ENCODE measurements around the gene ABCA13.
A peak's percentile ranks its signal among the peaks of the same experiment; 100 is the strongest.
"Not testable (repeated sequence)": the region's sequence is repeated elsewhere in the genome, so short reads cannot be mapped to it uniquely, and the experiment has no call there.

ABCA13 gene, protein sequence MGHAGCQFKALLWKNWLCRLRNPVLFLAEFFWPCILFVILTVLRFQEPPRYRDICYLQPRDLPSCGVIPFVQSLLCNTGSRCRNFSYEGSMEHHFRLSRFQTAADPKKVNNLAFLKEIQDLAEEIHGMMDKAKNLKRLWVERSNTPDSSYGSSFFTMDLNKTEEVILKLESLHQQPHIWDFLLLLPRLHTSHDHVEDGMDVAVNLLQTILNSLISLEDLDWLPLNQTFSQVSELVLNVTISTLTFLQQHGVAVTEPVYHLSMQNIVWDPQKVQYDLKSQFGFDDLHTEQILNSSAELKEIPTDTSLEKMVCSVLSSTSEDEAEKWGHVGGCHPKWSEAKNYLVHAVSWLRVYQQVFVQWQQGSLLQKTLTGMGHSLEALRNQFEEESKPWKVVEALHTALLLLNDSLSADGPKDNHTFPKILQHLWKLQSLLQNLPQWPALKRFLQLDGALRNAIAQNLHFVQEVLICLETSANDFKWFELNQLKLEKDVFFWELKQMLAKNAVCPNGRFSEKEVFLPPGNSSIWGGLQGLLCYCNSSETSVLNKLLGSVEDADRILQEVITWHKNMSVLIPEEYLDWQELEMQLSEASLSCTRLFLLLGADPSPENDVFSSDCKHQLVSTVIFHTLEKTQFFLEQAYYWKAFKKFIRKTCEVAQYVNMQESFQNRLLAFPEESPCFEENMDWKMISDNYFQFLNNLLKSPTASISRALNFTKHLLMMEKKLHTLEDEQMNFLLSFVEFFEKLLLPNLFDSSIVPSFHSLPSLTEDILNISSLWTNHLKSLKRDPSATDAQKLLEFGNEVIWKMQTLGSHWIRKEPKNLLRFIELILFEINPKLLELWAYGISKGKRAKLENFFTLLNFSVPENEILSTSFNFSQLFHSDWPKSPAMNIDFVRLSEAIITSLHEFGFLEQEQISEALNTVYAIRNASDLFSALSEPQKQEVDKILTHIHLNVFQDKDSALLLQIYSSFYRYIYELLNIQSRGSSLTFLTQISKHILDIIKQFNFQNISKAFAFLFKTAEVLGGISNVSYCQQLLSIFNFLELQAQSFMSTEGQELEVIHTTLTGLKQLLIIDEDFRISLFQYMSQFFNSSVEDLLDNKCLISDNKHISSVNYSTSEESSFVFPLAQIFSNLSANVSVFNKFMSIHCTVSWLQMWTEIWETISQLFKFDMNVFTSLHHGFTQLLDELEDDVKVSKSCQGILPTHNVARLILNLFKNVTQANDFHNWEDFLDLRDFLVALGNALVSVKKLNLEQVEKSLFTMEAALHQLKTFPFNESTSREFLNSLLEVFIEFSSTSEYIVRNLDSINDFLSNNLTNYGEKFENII (N-terminal part only)

DNA sequence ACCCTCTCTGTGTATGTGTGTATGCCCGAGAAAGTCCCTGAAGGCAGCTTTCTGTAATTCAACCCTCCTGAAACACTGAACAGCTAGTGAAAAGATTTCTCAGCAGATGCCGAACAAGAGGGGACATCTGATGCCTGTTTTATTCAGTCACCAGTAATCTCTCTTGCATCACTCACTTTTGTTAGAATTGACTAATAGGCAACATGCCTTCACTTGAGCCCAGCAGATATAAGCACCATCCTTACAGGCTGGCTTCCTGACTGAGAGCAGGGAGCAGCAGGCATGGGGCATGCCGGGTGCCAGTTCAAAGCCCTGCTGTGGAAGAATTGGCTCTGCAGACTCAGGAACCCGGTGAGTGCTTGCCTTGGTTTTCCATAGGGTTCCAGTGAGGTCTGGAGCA is at the start of gene ABCA13:
Gene ABCA13 (plus strand): TSS at position 257 of the 400 bp plus-strand sequence. CDS start 26 bp downstream, at position 283.
- no peak for DNase-seq (ENCODE audit: low spot score in 2 of 2)
- Histone ChIP-seq H3K9me3 (no peaks in the 10 kb centered on the region), H3K4me3 (no peak within 1 kb of the TSS), H3K4me1 (peaks cover 6% of the 10 kb centered on the region), H3K27me3 (ENCODE audit: low read depth) (no peaks in the 10 kb centered on the region), H3K36me3 (replicated peaks) (no peaks in the 10 kb centered on the region)
- in situ Hi-C loops (cut with MboI; ENCODE audit: low sequenced_read_pairs): no loop called here

DNA sequence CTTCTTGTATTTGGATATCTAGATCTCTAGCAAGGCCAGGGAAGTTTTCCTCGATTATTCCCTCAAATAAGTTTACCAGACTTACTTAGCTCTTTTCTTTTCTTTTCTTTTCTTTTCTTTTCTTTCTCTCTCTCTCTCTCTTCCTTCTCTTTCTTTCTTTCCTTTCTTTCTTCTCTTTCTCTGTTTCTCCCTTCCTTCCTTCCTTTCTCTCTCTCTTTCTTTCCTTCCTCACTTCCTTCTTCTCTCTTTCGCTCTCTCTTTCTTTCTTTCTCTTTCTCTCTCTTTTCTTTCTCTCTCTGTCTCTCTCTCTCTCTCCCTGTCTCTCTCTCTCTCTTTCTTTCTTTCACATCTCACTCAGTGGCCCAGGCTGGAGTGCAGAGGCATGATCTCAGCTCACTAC is 45.2 kb upstream of the ABCA13 start:
- Histone ChIP-seq H3K27me3 (ENCODE audit: low read depth) (no peaks in the 10 kb centered on the region), H3K36me3 (replicated peaks) (no peaks in the 10 kb centered on the region), H3K4me3 (no peak overlapping the region), H3K4me1 (peaks cover 9% of the 10 kb centered on the region), H3K9me3 (no peaks in the 10 kb centered on the region)
- in situ Hi-C loops (cut with MboI; ENCODE audit: low sequenced_read_pairs): no loop called here
- no peak for DNase-seq (ENCODE audit: low spot score in 2 of 2)

DNA sequence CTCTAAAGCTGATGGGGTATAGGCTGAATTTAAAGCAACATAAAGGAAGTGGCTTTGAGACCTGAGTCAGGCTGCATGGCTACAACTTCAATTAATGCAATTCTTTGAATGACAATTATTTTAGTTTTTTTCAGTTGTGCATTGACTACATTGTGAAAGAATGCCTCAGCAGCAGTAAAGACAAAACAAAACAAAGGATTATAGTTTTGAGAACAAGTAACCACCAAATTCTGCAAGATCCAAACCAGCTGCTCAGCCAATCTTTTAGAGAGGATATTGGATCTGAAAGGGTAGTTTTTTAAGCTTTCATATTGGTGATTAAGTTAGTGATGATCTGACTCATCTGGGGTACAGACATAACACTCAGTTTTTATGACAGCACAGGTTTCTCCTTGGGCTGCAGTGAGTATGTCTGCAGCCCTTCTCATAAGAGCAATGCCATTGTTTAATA is 40.6 kb upstream of the ABCA13 start:
- peaks cover 9% of the 10 kb centered on the region for H3K4me1 ChIP-seq
- no peaks in the 10 kb centered on the region for H3K36me3 ChIP-seq (replicated peaks)
- DNase-seq (ENCODE audit: low spot score in 2 of 2): no peak
- in situ Hi-C loops (cut with MboI; ENCODE audit: low sequenced_read_pairs): no loop called here
- no peaks in the 10 kb centered on the region for H3K27me3 ChIP-seq (ENCODE audit: low read depth)
- H3K9me3 ChIP-seq: no peaks in the 10 kb centered on the region
- H3K4me3 ChIP-seq: no peak overlapping the region

DNA sequence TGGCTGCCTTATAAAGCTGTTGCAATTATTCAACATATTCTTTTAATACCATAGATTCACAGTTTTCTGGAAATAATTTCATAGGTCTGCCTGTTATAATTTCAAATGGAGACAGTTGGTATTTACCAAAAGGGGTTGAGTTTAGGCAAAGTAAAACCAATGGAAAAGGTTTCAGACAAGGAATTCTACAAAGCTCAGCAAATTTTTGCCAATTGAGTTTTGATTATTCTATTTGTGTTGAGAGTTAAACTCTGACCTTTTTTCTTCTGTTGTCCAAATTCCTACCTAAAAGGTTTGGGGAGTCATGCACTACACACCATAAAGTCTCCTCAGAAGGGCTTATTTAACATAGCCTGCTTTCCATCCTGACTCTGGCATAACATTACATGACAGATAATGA is 38.5 kb upstream of the ABCA13 start:
- H3K9me3 ChIP-seq: no peaks in the 10 kb centered on the region

DNA sequence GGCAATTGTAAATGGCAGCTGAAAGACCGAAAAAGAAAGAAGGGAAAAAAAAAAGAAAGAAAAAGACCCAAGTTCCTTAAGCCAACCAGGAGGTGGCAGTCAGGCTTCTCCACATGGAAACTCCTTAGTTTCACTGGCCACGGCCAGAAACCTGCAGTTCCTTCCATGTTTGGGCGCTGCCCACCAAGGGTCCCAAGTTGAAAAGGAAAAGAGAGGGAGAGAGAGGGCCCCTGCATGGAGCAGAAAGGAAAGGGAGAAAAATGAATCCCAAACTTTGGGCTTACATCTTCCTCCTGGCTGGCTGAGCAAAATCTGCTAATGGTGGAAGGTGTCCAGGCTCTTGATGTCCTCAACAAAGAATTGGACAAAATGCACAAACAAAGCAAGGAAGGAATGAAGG is 31.8 kb upstream of the ABCA13 start:
- in situ Hi-C loops (cut with MboI; ENCODE audit: low sequenced_read_pairs): no loop called here
- no peaks in the 10 kb centered on the region for H3K36me3 ChIP-seq (replicated peaks)
- H3K4me1 ChIP-seq: peaks cover 10% of the 10 kb centered on the region; the same call in 1 of the 2 replicates
- DNase-seq (ENCODE audit: low spot score in 2 of 2): peak in 1 of 2 experiments; percentile 32
- H3K9me3 ChIP-seq: no peaks in the 10 kb centered on the region; the same call in 1 of the 2 replicates
- no peak overlapping the region for H3K4me3 ChIP-seq
- H3K27me3 ChIP-seq (ENCODE audit: low read depth): no peaks in the 10 kb centered on the region

More for the DNA sequence above, 38.5 kb upstream of the ABCA13 start:
- in situ Hi-C loops (cut with MboI; ENCODE audit: low sequenced_read_pairs): no loop called here
- H3K4me1 ChIP-seq: peaks cover 9% of the 10 kb centered on the region
- no peaks in the 10 kb centered on the region for H3K27me3 ChIP-seq (ENCODE audit: low read depth)
- no peak overlapping the region for H3K4me3 ChIP-seq
- no peaks in the 10 kb centered on the region for H3K36me3 ChIP-seq (replicated peaks)
- DNase-seq (ENCODE audit: low spot score in 2 of 2): no peak

DNA sequence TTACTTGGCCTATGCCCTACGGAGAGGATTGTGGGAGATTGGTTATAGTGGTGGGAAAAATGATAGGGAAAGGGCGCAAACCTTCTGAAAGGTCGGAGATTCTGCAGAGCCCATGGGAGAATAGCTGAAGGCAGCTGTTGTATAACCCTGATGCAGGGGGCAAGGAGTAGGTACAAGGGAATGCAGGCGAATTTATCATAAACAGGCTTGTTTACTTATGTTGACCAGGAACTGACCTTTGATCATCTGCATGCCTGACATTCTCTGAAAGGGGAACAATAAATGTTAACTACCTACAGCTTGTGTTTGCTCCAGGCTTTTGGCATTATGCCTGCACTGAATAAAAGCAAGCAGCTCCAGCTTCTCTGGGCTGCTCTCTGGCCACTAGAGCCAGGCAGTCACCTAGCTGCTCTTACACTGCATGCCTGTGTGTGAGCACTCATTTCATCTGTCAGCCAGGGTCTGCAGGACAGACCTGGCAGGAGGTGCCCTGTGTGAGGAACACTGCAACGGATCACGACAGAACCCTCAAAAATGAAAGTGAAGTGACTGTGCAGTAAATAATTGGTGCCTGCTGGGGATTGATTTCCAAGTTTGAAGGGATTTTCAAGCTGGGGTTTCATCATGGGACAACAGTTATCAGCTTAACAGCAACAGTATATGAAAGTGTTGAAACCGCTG is 31.1 kb upstream of the ABCA13 start:
- Histone ChIP-seq H3K27me3 (ENCODE audit: low read depth) (no peaks in the 10 kb centered on the region), H3K4me3 (no peak overlapping the region), H3K9me3 (no peaks in the 10 kb centered on the region; the same call in 1 of the 2 replicates), H3K36me3 (replicated peaks) (no peaks in the 10 kb centered on the region), H3K4me1 (peaks cover 10% of the 10 kb centered on the region; the same call in 1 of the 2 replicates)
- in situ Hi-C loops (cut with MboI; ENCODE audit: low sequenced_read_pairs): no loop called here
- no peak for DNase-seq (ENCODE audit: low spot score in 2 of 2)

DNA sequence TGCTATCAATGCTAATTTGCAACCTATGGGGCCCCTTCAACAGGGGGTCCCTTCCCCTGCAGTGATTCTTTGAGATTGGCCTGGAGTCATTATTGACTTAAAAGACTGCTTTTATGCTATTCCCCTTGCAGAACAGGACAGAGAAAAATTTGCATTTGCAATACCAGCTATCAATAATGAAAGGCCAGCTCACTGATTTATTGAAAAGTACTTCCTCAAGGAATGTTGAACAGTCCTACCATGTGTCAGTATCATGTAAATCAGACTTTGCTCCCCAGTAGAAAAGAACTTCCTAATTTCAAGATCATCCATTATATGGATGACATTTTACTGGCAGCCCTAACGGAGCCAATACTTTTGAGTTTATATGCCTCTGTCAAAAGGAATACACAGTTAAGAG is 29.7 kb upstream of the ABCA13 start:
- peak in 1 of 2 experiments; percentile 59 for DNase-seq (ENCODE audit: low spot score in 2 of 2)
- H3K4me1 ChIP-seq: peaks cover 10% of the 10 kb centered on the region; the same call in 1 of the 2 replicates

DNA sequence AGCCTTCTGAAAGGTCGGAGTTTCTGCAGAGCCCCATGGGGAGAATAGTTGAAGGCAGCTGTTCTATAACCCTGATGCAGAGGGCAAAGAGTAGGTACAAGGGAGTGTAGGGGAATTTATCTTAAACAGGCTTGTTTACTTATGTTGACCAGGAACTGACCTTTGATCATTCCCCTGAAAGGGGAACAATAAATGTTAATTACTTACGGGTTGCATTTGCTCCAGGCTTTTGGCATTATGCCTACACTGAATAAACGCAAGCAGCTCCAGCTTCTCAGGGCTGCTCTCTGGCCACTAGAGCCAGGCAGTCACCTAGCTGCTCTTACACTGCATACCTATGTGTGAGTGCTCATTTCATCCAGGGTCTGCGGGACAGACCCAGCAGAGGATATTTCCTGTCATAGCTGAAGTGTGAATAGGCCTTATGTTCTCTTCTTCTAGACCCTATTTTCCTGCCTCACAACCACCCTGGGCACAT is 26.9 kb upstream of the ABCA13 start:
- no peak for DNase-seq (ENCODE audit: low spot score in 2 of 2)
- Histone ChIP-seq H3K36me3 (replicated peaks) (no peaks in the 10 kb centered on the region), H3K27me3 (ENCODE audit: low read depth) (no peaks in the 10 kb centered on the region), H3K9me3 (no peaks in the 10 kb centered on the region; the same call in 1 of the 2 replicates), H3K4me3 (no peak overlapping the region), H3K4me1 (peaks cover 10% of the 10 kb centered on the region; the same call in 1 of the 2 replicates)
- in situ Hi-C loops (cut with MboI; ENCODE audit: low sequenced_read_pairs): no loop called here

More for the DNA sequence above, 29.7 kb upstream of the ABCA13 start:
- no peaks in the 10 kb centered on the region for H3K36me3 ChIP-seq (replicated peaks)
- in situ Hi-C loops (cut with MboI; ENCODE audit: low sequenced_read_pairs): no loop called here
- no peaks in the 10 kb centered on the region for H3K27me3 ChIP-seq (ENCODE audit: low read depth)
- H3K4me3 ChIP-seq: no peak overlapping the region
- no peaks in the 10 kb centered on the region; the same call in 1 of the 2 replicates for H3K9me3 ChIP-seq

DNA sequence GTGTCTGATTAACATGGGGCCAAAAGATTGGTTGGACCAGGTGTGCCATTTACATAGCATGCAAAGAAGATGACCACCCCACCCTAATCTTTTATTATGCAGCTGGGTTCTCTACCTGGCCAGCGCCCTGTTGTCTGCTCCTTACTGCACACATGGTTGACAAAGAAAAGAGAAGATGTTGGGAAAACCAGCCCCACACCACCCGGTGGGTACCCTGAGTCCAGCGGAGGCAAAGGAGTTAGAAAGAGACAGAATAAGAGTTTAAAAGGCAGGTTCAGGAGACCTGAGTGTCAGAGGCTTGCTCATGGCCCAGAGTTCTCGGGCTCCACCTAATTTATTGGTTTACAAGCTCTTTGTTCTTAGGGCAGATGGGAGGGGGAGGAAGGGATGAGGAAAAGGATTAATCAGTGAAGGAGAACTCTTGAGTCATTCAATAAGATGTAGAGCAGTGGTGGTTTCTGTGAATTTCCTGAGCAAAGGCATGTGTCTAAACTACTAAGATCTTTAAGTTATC is 24.1 kb upstream of the ABCA13 start:
- Histone ChIP-seq H3K27me3 (ENCODE audit: low read depth) (no peaks in the 10 kb centered on the region), H3K4me3 (no peak overlapping the region), H3K9me3 (no peaks in the 10 kb centered on the region; the same call in 1 of the 2 replicates), H3K4me1 (peaks cover under 1% of the 10 kb centered on the region; the same call in 1 of the 2 replicates), H3K36me3 (replicated peaks) (no peaks in the 10 kb centered on the region)
- in situ Hi-C loops (cut with MboI; ENCODE audit: low sequenced_read_pairs): no loop called here
- no peak for DNase-seq (ENCODE audit: low spot score in 2 of 2)

DNA sequence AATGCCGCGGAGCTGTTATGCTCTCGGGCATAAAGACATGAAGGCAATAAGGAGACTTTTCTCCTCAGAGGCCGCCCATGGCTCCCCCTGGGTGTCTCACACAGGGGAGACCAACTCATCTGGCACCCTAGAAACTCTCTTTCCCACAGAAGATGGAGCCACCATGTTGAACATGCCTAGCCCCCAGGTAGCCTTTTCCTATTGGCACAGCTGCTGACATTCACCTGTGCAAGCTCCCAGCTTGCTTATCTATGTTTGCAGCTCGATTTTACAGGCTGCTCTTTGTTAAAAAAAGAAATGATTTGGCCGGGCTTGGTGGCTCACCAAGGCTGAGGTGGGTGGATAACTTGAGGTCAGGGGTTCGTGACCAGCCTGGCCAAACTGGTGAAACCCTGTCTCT is 23.6 kb upstream of the ABCA13 start:
- H3K36me3 ChIP-seq (replicated peaks); H3K4me1 ChIP-seq; H3K27me3 ChIP-seq (ENCODE audit: low read depth); H3K4me3 ChIP-seq; DNase-seq (ENCODE audit: low spot score in 2 of 2); H3K9me3 ChIP-seq; in situ Hi-C loops (cut with MboI; ENCODE audit: low sequenced_read_pairs): not testable (repeated sequence)

DNA sequence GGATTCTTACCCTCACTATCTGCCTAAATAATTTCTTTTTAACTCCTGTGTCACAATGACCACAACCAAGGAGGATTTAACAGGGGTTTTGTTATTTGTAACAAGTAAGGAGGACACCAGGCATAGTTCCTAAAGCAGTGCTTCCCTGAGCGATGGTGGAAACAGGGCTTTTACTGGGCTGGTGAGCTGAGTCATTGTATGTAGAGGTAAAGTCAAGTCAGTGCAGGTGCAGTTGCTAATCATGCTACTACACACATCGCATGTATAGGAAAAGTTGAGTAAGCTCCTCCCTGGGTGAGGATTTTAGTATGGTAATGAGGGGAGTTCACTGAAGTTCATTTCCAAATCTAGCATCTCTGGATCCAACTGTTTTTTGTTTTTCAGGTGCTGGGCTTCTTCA is 22.9 kb upstream of the ABCA13 start:
- Histone ChIP-seq H3K9me3 (no peaks in the 10 kb centered on the region; the same call in 1 of the 2 replicates), H3K4me1 (no peaks in the 10 kb centered on the region), H3K27me3 (ENCODE audit: low read depth) (no peaks in the 10 kb centered on the region), H3K4me3 (no peak overlapping the region), H3K36me3 (replicated peaks) (no peaks in the 10 kb centered on the region)
- no peak for DNase-seq (ENCODE audit: low spot score in 2 of 2)
- in situ Hi-C loops (cut with MboI; ENCODE audit: low sequenced_read_pairs): no loop called here

DNA sequence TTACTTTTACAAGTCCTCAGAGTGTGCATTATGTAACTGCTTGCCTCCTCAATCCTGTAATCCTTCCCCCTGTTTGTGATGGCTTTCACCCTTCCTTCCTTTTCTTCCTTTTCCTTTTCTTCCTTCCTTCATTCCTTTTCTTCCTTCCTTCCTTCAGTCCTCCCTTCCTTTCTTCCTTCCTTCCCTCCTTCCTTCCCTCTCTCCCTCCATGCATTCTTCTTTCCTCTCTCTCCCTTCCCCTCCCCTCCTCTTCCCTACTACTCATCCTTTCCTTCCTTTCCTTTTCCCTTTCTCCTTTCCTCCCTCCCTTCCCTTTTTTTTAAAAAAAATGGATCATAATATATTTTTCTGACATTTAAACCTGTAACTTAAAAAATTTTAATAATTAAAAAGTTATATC is 22.2 kb upstream of the ABCA13 start:
- H3K4me1 ChIP-seq: no peaks in the 10 kb centered on the region
- no peaks in the 10 kb centered on the region for H3K36me3 ChIP-seq (replicated peaks)
- H3K27me3 ChIP-seq (ENCODE audit: low read depth): no peaks in the 10 kb centered on the region
- H3K4me3 ChIP-seq: no peak overlapping the region
- H3K9me3 ChIP-seq: no peaks in the 10 kb centered on the region; the same call in 1 of the 2 replicates
- in situ Hi-C loops (cut with MboI; ENCODE audit: low sequenced_read_pairs): no loop called here
- no peak for DNase-seq (ENCODE audit: low spot score in 2 of 2)
